GM23338 (cell line): ENCODE data around the gene UPF1. TPM values are rescaled to one million over a fixed set of nuclear protein-coding genes. Genes with fewer than 3 reads are reported as not detected.

Experiments
- ATAC-seq: fragments of 200-7000 bp; cut with Tn5 transposase; 3 replicates; pipeline ENCODE4 v1.9.1; 2020
- DNase-seq: peaks from one replicate; pipeline ENCODE4 v3.0.0-alpha.2; 2015; ENCODE audit warnings: low spot score
- H2AFZ ChIP-seq: fragments of 200-600 bp; sonication (generic); 2 replicates; pipeline ENCODE4 v1.8.0; 2016; ENCODE audit warnings: antibody characterized with exemption, mild to moderate bottlenecking, moderate library complexity
- H3F3A ChIP-seq: fragments of 200-600 bp; sonication (generic); replicated peaks from 2 replicates; pipeline ENCODE4 v1.8.0; 2017; ENCODE audit warnings: antibody characterized with exemption, mixed run types, low read depth
- H3K27ac ChIP-seq: fragments of 200-600 bp; sonication (generic); 2 replicates; pipeline ENCODE4 v1.6.1; 2016; ENCODE audit warnings: low read depth
- H3K27me3 ChIP-seq: fragments of 200-600 bp; sonication (generic); 2 replicates; pipeline ENCODE4 v1.8.0; 2016; ENCODE audit warnings: mild to moderate bottlenecking, mixed run types, moderate library complexity; ENCODE audit not compliant: insufficient read depth
- H3K36me3 ChIP-seq: fragments of 200-600 bp; sonication (generic); 2 replicates; pipeline ENCODE4 v1.8.0; 2016; ENCODE audit warnings: mild to moderate bottlenecking; ENCODE audit not compliant: insufficient read depth
- H3K4me1 ChIP-seq: fragments of 200-600 bp; sonication (generic); 2 replicates; pipeline ENCODE4 v1.8.0; 2016; ENCODE audit warnings: mild to moderate bottlenecking, moderate library complexity; ENCODE audit not compliant: insufficient read depth
- H3K4me2 ChIP-seq: fragments of 200-600 bp; sonication (generic); 2 replicates; pipeline ENCODE4 v1.7.1; 2017; ENCODE audit warnings: mixed run types
- H3K4me3 ChIP-seq: fragments of 200-600 bp; sonication (generic); 2 replicates; pipeline ENCODE4 v1.6.1; 2016; ENCODE audit warnings: mixed run types
- H3K79me2 ChIP-seq: fragments of 200-600 bp; sonication (generic); replicated peaks from 2 replicates; pipeline ENCODE4 v1.8.0; 2017; ENCODE audit warnings: mild to moderate bottlenecking; ENCODE audit not compliant: insufficient read depth
- H3K9me2 ChIP-seq: fragments of 200-600 bp; sonication (generic); 2 replicates; pipeline ENCODE4 v1.8.0; 2017; ENCODE audit not compliant: insufficient read depth
- H4K20me1 ChIP-seq: fragments of 200-600 bp; sonication (generic); replicated peaks from 2 replicates; pipeline ENCODE4 v1.8.0; 2017; ENCODE audit warnings: mild to moderate bottlenecking; ENCODE audit not compliant: insufficient read depth
- H3K27ac Mint-ChIP-seq: 2 replicates; pipeline ENCODE4 v1.8.0; 2020; ENCODE audit warnings: inconsistent platforms, mild to moderate bottlenecking, moderate library complexity, mixed read lengths
- H3K27me3 Mint-ChIP-seq: 3 replicates; pipeline ENCODE4 v1.8.0; 2022; ENCODE audit warnings: low read depth, mild to moderate bottlenecking, moderate library complexity, mixed read lengths, inconsistent platforms; ENCODE audit not compliant: insufficient read depth, poor library complexity
- H3K36me3 Mint-ChIP-seq: 3 replicates; pipeline ENCODE4 v1.8.0; 2021; ENCODE audit warnings: low read depth, mild to moderate bottlenecking, inconsistent platforms, moderate library complexity, mixed read lengths
- H3K4me1 Mint-ChIP-seq: 3 replicates; pipeline ENCODE4 v1.8.0; 2020; ENCODE audit warnings: mild to moderate bottlenecking, inconsistent platforms, mixed read lengths
- H3K4me3 Mint-ChIP-seq: 3 replicates; pipeline ENCODE4 v1.8.0; 2021; ENCODE audit warnings: moderate library complexity, mild to moderate bottlenecking, inconsistent platforms, mixed read lengths
- H3K9me3 Mint-ChIP-seq: 3 replicates; pipeline ENCODE4 v1.8.0; 2020; ENCODE audit warnings: moderate library complexity, mild to moderate bottlenecking, inconsistent platforms, mixed read lengths
- JUNB ChIP-seq: IDR thresholded peaks from one replicate; pipeline ENCODE4 v1.6.1; 2016; ENCODE audit warnings: antibody characterized with exemption; ENCODE audit not compliant: unreplicated experiment
- POLR2AphosphoS5 ChIP-seq: IDR thresholded peaks from 2 replicates; pipeline ENCODE4 v1.6.1; 2016; ENCODE audit warnings: antibody characterized with exemption, low read depth
- STAT1 ChIP-seq: IDR thresholded peaks from one replicate; pipeline ENCODE4 v1.6.1; 2016; ENCODE audit warnings: antibody characterized with exemption; ENCODE audit not compliant: unreplicated experiment
- ZNF331 ChIP-seq: fragments of 250-450 bp; sonication (Bioruptor Pico); IDR thresholded peaks from 2 replicates; pipeline ENCODE4 v1.5.0; 2020; ENCODE audit warnings: low read depth, mild to moderate bottlenecking, moderate library complexity
- polyA plus RNA-seq: library from polyadenylated mRNA; unstranded; fragments of >200 nt; fragmentation: Nextera tagmentation; extraction: Ambion mirVana; gene quantifications from 2 replicates; pipeline ENCODE4 v1.2.1, GENCODE V29; 2016
- total RNA-seq: library from RNA; depleted of rRNA; stranded (reverse); fragments of >200 nt; shearing (Covaris generic); gene quantifications from 2 replicates; pipeline ENCODE4 v1.2.3, GENCODE V29; 2014
- TF ChIP-seq, protein P1 (sequence below): fragments of 250-450 bp; sonication (Bioruptor Pico); IDR thresholded peaks from 2 replicates; pipeline ENCODE4 v1.5.0; 2020; ENCODE audit warnings: mild to moderate bottlenecking, moderate library complexity
- TF ChIP-seq, protein P2 (sequence below), 2 experiments: fragments of 200-600 bp in 1 of 2; sonication (generic) in 1 of 2; conservative IDR thresholded peaks; 2 replicates each; pipeline versions ENCODE4 v1.5.1 to v1.6.1; 2016 to 2017; ENCODE audit warnings: antibody characterized with exemption in 2 of 2, low read depth in 2 of 2, mild to moderate bottlenecking in 2 of 2, moderate library complexity in 1 of 2

UPF1 gene
- total and polyA plus RNA-seq, 2 experiments from 2014 or later: 13.8 to 138 TPM

DNA sequence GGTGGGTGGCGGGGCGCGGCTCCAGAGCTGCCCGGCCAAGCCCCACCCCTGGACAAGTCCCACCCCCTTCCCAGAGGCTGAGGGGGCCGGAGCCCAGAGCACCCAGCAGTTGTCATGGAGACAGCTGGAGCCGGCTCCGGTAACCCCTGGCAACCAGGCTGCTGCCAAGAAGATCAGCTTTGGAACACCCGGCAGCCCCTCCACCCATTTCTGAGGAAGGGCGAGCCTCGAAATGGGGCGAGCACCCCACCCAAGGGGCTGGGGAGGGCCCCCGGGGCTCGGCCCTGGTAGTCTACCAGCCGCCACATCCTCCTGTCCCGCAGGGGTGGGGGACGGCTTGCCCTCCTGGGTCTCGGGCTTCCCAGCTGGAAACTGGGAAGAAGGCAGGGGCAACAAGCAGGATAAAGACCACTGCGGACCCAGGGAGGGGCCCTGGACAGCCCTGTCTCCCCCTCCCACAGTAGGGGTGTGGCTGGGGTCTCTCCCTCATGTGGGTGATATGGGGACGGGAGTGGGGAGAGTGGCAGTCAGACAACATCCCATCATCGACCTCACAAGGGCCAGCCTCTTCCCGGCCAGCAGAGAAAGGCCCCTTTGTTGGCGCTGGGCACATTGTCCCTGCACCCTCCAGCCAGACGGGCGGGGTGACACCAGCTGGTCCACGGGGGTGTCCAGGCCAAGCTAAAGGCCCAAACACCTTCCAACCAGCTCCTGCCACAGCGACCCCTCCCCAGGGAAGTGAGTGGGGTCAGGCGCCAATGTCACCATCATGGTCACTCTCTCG lies 62.7 kb downstream of the UPF1 start:
- H3K27ac ChIP-seq: no peak overlapping the region
- peak overlapping the region; percentile 85 for H3K4me3 Mint-ChIP-seq
- ATAC-seq: peak; percentile 33

DNA sequence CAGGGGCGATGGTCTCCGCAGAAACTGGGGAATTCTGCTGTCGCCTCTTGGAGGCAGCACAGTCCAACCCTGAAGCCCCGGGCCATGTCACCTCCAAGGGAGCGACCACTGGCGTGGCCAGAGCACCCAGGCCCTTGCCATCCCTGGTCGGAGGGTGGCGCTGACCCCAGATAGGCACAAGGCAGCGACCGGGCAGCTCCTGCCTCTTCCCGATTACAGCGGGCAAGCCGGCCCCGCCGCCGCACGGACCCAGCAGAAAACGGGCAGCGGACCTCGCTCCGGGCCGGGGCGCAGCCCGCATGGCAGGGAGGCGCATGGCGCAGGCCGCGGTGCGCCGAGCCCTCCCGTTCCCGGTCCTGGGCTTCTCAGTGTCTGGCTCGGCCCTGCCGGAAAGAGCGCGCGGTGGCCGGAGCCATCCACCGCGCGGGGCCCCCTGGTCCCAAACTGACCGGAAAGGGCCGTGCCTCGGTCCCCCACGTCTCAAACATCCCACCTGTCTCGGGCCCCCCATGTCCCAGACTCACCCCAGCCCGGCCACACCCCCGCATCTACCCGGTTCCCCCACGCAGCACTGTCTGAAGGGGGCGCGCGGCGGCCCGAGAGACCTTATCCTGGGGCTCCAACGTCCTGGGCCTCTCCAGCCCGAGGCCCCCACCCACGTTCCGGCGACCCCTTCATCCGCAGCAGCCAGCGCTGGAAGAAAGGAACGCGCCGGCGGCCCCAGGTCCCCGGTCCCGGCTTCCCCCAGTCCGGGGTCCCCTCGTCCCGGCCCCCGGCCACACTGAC lies 63.5 kb downstream of the UPF1 start:
- Mint-ChIP-seq H3K27me3 (peaks cover 25% of the 10 kb centered on the region), H3K27ac (no peak overlapping the region), H3K9me3 (no peaks in the 10 kb centered on the region), H3K4me1 (no peaks in the 10 kb centered on the region), H3K36me3 (peaks cover 3% of the 10 kb centered on the region; the same call in 1 of the 3 replicates), H3K4me3 (peak overlapping the region; percentile 85)
- Histone ChIP-seq H3K9me2 (no peaks in the 10 kb centered on the region), H4K20me1 (no peaks in the 10 kb centered on the region; the same call in none of the 2 replicates), H3K4me1 (no peaks in the 10 kb centered on the region; the same call in 1 of the 2 replicates), H3K79me2 (no peaks in the 10 kb centered on the region), H3K4me3 (peak overlapping the region; percentile 75), H3F3A (peaks cover 2% of the 10 kb centered on the region; the same call in 1 of the 2 replicates), H3K36me3 (no peaks in the 10 kb centered on the region; the same call in 1 of the 2 replicates), H3K27me3 (peaks cover 24% of the 10 kb centered on the region), H2AFZ (peak overlapping the region; percentile 74), H3K27ac (no peak overlapping the region), H3K4me2 (peak overlapping the region; percentile 86)
- DNase-seq (peak; percentile 79), ATAC-seq (peak; percentile 75)
- TF ChIP-seq POLR2AphosphoS5 (0 out of 2 replicates have a peak, but pooled peaks have one; percentile 36), ZNF331 (CRISPR knock-in tag) (no peak), STAT1 (no peak)
- TF ChIP-seq, protein P1, sequence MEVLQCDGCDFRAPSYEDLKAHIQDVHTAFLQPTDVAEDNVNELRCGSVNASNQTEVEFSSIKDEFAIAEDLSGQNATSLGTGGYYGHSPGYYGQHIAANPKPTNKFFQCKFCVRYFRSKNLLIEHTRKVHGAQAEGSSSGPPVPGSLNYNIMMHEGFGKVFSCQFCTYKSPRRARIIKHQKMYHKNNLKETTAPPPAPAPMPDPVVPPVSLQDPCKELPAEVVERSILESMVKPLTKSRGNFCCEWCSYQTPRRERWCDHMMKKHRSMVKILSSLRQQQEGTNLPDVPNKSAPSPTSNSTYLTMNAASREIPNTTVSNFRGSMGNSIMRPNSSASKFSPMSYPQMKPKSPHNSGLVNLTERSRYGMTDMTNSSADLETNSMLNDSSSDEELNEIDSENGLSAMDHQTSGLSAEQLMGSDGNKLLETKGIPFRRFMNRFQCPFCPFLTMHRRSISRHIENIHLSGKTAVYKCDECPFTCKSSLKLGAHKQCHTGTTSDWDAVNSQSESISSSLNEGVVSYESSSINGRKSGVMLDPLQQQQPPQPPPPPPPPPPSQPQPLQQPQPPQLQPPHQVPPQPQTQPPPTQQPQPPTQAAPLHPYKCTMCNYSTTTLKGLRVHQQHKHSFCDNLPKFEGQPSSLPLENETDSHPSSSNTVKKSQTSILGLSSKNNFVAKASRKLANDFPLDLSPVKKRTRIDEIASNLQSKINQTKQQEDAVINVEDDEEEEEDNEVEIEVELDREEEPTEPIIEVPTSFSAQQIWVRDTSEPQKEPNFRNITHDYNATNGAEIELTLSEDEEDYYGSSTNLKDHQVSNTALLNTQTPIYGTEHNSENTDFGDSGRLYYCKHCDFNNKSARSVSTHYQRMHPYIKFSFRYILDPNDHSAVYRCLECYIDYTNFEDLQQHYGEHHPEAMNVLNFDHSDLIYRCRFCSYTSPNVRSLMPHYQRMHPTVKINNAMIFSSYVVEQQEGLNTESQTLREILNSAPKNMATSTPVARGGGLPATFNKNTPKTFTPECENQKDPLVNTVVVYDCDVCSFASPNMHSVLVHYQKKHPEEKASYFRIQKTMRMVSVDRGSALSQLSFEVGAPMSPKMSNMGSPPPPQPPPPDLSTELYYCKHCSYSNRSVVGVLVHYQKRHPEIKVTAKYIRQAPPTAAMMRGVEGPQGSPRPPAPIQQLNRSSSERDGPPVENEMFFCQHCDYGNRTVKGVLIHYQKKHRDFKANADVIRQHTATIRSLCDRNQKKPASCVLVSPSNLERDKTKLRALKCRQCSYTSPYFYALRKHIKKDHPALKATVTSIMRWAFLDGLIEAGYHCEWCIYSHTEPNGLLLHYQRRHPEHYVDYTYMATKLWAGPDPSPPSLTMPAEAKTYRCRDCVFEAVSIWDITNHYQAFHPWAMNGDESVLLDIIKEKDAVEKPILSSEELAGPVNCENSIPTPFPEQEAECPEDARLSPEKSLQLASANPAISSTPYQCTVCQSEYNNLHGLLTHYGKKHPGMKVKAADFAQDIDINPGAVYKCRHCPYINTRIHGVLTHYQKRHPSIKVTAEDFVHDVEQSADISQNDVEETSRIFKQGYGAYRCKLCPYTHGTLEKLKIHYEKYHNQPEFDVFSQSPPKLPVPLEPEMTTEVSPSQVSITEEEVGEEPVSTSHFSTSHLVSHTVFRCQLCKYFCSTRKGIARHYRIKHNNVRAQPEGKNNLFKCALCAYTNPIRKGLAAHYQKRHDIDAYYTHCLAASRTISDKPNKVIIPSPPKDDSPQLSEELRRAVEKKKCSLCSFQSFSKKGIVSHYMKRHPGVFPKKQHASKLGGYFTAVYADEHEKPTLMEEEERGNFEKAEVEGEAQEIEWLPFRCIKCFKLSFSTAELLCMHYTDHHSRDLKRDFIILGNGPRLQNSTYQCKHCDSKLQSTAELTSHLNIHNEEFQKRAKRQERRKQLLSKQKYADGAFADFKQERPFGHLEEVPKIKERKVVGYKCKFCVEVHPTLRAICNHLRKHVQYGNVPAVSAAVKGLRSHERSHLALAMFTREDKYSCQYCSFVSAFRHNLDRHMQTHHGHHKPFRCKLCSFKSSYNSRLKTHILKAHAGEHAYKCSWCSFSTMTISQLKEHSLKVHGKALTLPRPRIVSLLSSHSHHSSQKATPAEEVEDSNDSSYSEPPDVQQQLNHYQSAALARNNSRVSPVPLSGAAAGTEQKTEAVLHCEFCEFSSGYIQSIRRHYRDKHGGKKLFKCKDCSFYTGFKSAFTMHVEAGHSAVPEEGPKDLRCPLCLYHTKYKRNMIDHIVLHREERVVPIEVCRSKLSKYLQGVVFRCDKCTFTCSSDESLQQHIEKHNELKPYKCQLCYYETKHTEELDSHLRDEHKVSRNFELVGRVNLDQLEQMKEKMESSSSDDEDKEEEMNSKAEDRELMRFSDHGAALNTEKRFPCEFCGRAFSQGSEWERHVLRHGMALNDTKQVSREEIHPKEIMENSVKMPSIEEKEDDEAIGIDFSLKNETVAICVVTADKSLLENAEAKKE (CRISPR knock-in tag): no peak
- TF ChIP-seq, protein P2, sequence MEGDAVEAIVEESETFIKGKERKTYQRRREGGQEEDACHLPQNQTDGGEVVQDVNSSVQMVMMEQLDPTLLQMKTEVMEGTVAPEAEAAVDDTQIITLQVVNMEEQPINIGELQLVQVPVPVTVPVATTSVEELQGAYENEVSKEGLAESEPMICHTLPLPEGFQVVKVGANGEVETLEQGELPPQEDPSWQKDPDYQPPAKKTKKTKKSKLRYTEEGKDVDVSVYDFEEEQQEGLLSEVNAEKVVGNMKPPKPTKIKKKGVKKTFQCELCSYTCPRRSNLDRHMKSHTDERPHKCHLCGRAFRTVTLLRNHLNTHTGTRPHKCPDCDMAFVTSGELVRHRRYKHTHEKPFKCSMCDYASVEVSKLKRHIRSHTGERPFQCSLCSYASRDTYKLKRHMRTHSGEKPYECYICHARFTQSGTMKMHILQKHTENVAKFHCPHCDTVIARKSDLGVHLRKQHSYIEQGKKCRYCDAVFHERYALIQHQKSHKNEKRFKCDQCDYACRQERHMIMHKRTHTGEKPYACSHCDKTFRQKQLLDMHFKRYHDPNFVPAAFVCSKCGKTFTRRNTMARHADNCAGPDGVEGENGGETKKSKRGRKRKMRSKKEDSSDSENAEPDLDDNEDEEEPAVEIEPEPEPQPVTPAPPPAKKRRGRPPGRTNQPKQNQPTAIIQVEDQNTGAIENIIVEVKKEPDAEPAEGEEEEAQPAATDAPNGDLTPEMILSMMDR (conservative IDR thresholded peaks at IDR 0.05; ENCODE audit: low read depth in 2 of 2): peak; percentile 49 to 82

More for the DNA sequence above, 62.7 kb downstream of the UPF1 start:
- Mint-ChIP-seq H3K4me1 (no peaks in the 10 kb centered on the region), H3K9me3 (no peaks in the 10 kb centered on the region), H3K27ac (no peak overlapping the region), H3K36me3 (peaks cover 3% of the 10 kb centered on the region; the same call in 2 of the 3 replicates), H3K27me3 (peaks cover 27% of the 10 kb centered on the region)
- H3K27me3 ChIP-seq: peaks cover 24% of the 10 kb centered on the region
- no peaks in the 10 kb centered on the region; the same call in 1 of the 2 replicates for H3K36me3 ChIP-seq
- peak overlapping the region; percentile 86 for H3K4me2 ChIP-seq
- no peak overlapping the region; the same call in 1 of the 2 replicates for H2AFZ ChIP-seq
- no peaks in the 10 kb centered on the region for H3K9me2 ChIP-seq
- no peaks in the 10 kb centered on the region for H3K79me2 ChIP-seq
- TF ChIP-seq JUNB: no peak
- peak overlapping the region; percentile 75 for H3K4me3 ChIP-seq
- H4K20me1 ChIP-seq: no peaks in the 10 kb centered on the region; the same call in none of the 2 replicates
- DNase-seq: peak; percentile 68
- H3F3A ChIP-seq: peaks cover 2% of the 10 kb centered on the region; the same call in 1 of the 2 replicates
- no peaks in the 10 kb centered on the region; the same call in 1 of the 2 replicates for H3K4me1 ChIP-seq
